CD4-positive, alpha-beta T cell treated with Interleukin-4 for 1 hour (primary cell): Measurements from ENCODE around the gene APC2.

ENCODE experiments used
- DNase-seq, 2 donors: peaks; one replicate each; pipeline ENCODE4 v3.0.0-alpha.2; 2020 to 2022

Gene APC2

DNA sequence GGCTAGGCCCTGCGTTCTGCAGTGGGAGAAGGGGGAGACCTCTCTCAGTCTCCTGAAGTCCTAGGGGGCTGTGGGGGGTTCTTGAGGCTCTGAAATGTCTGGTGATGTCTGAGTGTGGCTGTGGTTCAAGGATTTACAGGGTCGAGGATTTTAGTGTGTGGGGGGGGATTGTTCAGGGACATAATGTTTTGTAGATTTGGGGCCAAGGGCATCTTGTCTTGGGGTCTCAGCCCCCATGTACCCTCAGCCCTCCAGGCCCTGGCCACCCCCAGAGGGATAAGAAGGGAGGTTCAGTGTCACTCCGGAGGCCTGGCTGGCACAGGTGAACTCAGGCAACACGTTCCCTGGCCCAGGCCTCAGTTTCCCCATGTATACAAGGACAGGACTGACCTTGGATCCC, 2.4 kb upstream of the APC2 start:
- DNase-seq, result no peak

DNA sequence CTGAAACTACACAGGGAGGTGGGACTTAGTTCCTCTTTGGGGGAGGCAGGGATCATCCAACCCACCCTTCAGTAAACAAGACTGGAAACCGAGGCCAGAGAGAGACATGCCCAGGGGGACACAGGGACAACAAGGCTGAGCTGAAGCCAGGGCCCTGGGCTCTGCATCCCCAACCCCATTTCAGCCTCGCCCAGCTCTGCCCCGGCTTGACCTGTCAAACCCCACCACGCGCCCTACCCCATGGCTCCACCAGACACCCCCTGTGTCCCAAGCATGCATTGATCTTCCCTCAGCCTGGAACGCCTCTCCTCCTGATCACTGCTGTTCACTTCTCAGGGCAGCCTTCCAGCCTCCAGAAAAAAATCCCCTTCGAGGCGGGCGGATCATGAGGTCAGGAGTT, 2.0 kb upstream of the APC2 start:
- no peak for DNase-seq

DNA sequence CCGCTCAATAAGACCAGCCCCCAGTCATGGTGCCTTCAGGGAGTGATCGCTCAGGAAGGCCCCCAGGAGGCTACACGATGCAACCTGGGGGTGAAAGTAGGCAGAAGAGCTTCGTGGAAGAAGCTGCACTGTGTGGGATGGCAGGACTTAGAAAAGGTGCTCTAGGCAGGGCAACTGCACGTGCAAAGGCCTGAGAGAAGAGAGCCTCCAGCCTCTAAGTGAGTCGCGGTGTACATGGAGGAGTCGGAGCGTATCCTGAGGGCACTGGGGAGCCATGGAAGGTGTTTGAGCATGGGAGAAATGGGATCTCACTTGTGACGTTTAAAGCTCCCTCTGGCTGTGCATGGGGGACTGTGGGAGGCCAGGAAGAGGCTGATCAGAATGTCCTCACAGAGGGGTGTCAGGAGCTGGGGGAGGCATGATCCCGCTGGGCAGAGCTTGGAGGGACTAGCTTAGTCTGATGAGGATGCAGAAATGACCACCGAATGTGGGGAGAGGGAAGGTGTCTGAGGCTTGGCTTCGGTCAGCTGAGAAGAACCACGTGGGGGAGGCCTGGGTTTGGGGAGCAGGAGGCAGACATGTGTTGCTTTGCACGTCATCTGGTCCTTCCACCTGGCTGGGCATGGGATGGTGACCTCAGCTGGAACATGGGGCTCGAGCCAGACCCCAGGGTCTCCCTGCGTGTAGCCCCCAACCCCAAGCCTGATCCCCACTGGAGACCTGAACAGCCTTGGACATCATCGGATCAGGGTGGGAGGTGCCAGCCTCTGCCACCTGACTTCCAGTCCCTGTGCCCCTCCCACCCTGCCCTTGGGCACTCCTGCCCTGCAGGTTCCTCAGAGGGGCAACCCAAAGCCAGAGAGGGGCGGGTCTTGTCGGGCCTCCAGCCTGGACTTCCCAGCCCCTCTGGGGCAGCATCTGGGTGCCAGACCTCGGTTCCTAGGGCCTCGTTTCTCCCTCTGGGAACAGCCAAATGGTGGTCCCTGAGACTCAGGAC, 1.1 kb downstream of the APC2 start:
- DNase-seq, result no peak

DNA sequence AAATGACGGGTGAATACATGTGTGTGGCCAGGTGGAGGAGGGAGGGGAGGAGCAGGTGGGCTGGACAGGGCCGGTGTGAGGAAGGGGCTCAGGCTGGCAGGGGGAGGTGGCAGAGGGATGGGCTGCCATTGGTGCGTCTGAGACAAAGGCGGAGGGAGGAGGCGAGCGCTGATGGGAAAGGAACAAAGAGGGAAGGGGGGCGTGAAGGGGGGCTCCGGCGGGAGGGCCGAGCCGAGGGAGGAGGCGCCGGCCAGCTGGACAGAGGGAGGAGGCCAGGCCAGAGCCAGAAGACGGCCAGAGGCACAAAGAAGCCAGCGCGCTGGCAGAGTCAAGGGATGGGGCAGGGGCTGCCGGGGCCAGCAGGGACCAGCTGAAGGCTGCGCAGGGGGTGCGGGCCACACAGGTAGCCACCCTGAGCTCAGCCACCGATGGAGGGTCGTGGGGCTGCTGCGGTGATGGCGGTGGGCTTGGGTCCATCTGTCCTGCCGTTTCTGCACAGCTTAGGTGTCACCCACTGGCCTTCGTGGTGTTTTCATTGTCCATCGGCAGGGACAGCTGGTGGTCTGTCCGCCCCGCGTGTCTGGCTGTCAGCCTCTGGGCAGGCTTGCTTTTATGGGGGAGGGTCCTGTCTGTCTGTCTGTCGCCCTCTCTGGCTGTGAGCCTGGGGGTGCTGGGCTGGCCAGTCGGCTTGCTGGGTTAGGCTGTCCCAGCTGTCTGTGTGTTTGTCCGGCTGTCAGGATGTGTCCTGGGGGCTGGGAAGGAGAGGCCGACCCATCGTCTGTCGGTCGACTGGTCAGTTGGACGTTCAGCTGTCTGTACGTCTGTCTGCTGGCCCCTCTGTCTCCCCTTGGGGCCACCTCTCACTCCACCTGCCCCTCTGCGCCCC, 2.2 kb downstream of the APC2 start:
- DNase-seq, result no peak

DNA sequence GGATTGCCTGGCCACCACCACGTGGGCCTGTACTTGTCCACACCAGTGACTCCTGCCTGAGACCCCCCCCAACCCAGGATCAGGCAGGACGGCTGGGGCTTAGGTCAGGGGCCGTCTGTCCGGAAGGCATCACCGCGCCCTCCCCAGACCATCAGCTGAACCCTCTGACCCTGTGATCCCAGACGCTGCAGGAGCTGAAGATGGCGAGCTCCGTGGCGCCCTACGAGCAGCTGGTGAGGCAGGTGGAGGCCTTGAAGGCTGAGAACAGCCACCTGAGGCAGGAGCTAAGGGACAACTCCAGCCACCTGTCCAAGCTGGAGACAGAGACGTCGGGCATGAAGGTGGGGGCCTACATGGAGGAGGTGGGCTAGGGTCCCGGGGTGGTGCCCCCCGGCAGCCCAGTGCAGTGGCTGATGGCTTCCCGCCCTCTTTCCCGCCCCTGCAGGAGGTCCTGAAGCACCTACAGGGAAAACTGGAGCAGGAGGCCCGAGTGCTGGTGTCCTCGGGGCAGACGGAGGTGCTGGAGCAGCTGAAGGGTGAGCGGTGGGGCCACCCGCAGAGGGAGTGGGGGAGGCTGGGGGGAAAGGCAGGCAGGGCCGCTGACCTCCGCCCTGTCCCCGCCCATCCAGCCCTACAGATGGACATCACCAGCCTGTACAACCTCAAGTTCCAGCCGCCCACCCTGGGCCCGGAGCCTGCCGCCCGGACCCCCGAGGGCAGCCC, 3.0 kb downstream of the APC2 start:
- no peak for DNase-seq

DNA sequence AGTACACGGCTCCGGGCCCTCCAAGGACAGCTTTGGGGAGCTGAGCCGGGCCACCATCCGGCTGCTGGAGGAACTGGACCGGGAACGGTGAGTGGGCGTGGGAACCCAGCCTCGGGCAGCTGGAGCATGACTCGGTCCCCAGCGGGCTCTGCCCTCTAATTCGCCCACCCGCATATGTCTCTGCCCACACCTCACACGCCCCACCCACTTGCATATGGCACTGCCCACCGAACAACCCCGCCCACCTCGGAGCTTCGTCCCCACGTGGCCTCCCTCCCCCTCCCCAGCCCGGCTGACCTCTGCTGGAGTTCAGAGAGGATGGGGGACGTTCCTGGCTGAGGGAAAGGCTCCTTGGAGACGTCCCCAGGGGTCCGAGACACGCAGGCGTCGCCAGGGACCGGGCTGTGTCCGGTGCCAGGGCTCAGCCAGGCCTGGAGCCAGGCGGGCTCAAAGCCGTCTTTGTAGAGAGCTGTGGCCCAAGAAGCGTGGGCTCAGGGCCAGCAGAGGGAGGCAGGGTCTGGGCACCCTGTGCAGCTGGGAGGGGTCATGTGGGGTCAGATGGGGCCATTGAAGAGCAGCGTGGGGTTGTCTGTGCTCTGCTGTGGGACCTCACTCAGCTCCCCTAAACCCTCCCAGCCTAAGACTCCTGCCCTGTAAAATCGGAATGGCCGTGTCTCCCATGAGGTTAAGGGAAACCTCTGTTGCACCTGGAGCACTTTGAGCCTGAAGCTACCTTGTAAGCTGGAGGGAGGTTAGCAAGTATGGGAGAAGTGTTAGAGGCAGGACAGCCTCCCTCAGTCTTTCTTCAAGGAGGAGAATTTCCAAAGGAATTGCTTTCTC, 3.8 kb downstream of the APC2 start:
- DNase-seq, result no peak

DNA sequence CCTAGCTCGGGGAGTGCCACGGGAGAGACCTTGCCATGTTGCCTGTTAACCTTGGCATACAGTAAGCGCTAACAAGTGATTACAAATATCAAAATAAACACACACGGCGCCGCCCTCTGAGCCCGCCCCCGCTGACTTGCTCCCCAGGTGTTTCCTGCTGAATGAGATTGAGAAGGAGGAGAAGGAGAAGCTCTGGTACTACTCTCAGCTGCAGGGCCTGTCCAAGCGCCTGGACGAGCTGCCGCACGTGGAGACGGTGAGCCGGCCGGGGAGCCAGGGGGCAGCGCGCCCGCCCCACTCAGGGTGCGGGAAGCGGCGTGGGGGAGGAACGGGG, 5.0 kb downstream of the APC2 start:
- no peak for DNase-seq

DNA sequence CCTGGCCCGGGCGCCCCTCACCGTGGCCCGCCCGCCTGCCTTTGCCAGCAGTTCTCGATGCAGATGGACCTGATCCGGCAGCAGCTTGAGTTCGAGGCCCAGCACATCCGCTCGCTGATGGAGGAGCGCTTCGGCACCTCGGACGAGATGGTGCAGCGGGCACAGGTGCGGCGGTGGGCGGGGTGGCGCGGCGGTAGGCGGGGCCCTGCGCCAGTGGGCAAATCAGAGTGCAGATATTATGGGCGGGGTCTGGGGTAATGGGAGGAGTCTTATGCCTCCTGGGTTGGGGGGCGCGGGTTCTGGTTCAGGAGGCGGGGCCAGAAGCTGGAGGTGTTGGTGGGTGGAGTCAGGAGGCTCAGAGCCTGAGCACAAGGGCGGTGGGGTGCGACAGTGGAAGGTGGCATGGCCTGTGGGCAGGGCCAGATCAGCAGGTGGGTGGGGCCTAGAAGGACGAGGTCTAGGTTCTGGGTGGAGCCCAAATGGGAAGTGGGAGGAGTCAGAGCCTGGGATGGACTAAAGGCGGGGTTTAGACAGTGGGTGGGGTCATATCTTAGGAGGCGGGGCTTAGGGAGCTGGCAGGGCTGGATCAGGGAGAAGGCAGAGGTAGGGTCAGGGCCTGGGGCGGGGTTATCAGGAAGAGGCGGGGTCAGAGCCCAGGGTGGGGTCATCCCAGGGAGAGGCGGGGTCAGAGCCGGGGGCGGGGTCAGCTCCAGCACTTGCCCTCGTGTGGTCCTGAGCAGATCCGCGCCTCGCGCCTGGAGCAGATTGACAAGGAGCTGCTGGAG, 5.6 kb downstream of the APC2 start:
- DNase-seq, result peak; percentile 69 to 70

DNA sequence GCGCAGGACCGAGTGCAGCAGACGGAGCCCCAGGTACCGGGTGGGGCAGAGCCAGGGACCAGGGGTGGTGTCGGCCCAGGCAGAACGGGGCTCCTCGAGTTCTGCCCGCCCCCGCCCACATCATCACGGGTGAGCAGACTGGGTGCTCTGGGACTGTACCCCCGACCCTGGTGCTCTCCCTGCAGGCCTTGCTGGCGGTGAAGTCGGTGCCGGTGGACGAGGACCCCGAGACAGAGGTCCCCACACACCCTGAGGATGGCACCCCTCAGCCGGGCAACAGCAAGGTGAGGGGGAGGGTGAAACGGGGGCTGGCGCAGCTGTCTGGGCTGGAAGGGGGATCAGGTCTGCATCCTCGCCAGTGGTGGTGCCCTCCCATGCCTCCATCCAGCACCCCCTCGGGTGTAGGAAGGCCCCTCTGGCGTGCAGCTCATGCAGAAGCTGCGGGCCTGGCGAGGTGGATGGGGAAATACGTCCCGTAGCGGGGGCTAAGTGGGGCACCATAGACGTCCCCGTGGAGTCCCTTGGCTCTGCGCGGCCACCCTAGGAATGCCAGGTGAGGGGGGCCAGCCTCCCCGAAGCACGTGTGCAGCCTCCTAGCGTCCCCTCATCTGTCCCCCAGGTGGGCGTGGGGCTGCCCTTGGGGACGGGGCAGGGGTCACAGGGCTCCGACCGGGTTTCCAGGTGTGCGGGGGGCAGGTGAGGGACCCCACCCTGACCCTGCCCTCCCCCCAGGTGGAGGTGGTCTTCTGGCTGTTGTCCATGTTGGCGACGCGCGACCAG, 6.4 kb downstream of the APC2 start:
- no peak for DNase-seq

DNA sequence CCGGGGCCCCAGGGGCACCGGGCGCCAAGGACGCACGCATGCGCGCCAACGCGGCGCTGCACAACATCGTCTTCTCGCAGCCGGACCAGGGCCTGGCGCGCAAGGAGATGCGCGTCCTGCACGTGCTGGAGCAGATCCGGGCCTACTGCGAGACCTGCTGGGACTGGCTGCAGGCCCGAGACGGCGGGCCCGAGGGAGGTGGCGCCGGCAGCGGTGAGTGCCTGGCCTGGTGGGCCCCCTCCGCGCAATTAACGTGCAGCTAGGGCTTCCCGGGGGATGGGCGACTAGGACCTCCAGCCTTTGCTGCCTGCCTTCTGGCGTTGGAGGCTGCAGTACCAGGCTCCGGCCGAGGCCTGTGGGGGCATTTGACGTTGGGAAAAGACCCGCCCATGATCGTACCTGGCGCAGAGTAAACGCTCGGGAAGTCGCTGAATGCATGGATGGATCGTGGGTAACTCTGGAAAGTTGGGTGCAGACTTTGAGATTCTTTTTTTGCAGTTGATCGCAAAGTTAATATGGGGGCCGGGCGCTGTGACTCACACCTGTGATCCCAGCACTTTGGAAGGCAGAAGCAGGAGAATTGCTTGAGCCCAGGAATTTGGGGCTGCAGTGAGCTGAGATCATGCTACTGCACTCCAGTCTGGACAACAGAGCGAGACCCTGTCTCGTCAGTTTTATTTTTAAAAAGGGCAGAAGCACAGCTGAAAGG, 7.3 kb downstream of the APC2 start:
- no peak for DNase-seq

DNA sequence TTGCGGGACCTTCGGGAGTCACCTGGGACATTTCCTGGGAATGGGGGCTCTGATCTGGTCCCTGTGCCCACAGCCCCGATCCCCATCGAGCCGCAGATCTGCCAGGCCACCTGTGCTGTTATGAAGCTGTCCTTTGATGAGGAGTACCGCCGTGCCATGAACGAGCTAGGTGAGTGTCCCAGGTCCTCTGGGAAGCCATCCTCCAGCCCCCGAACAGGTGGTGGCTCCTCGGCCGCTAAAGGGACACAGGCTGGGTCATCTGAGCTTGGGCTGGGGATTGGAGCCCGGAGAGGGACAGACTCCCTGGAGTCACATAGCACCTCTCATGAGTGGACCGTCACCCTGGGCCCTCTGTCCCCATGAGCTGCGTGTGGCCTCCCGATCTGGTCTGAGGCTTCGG, 8.0 kb downstream of the APC2 start:
- no peak for DNase-seq

DNA sequence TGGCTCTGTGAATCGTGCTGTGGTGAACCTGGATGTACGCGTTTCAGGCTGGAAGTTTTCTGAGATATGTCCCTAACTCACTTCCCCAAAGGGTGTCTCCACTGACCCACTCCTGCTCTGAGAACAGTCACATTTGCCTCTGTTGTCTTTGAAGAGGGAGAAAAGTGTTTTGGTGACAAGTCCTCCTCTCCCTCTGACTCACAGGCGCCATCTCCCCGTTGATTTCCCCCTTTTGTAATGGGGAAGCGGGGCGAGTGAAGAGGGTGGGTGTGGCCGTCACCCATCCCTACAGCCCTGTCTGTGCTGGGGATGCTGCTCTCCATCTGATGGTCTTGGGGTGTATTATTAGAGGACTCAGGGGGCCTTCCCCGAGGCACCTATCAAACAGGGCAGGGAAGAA, 9.6 kb downstream of the APC2 start:
- DNase-seq, result peak in 1 of 2 donors; percentile 27

DNA sequence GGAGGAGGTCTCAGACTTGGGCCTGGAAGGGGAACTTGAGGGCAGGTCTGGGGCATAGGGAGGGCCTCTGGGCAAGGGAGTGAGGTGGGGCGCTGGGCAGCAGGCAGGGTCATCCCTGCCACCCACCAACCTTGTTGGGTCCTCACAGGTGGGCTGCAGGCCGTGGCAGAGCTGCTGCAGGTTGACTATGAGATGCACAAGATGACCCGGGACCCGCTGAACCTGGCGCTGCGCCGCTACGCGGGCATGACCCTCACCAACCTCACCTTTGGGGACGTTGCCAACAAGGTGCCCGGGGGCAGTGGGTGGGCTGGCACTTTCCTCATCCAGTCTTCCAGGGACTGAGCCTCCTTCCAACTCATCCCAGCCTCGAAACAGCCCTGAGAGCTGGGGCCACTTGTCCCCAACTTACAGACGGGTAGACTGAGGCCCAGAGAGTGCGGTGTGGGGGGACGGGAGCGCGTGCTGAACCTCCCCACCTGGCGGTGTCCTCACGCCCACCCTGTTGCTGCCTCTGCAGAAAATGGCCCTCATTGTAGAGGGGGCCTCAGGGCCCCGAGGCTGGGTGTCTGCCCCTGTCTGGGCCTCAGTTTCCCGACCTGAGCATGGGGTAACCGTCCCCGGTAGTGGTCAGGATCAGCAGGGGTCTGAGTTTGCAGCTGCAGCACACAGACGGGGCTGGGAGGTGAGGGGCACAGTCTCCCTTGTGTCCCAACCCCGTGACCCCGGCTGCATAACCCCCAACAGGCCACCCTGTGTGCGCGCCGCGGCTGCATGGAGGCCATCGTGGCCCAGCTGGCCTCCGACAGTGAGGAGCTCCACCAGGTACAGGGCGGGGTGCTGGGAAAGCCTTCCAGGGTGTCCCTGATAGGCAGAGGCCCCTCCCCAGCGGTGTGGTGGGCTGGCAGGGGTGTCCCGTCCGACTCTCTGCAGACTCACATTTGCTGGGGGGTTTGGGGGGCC, 10.4 kb downstream of the APC2 start:
- no peak for DNase-seq

DNA sequence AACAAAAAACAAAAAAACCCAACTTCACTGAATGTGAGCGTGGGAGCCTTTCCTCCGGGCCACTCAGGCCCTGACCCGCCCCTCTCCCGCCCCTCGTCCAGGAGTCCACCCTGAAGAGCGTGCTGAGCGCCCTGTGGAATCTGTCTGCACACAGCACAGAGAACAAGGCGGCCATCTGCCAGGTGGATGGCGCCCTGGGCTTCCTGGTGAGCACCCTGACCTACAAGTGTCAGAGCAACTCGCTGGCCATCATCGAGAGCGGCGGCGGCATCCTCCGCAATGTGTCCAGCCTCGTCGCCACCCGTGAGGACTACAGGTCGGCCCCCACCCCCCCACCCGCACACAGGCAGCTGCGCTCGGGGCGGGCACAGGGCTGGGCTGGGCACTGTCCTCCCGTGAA, 11.9 kb downstream of the APC2 start:
- DNase-seq, result no peak

DNA sequence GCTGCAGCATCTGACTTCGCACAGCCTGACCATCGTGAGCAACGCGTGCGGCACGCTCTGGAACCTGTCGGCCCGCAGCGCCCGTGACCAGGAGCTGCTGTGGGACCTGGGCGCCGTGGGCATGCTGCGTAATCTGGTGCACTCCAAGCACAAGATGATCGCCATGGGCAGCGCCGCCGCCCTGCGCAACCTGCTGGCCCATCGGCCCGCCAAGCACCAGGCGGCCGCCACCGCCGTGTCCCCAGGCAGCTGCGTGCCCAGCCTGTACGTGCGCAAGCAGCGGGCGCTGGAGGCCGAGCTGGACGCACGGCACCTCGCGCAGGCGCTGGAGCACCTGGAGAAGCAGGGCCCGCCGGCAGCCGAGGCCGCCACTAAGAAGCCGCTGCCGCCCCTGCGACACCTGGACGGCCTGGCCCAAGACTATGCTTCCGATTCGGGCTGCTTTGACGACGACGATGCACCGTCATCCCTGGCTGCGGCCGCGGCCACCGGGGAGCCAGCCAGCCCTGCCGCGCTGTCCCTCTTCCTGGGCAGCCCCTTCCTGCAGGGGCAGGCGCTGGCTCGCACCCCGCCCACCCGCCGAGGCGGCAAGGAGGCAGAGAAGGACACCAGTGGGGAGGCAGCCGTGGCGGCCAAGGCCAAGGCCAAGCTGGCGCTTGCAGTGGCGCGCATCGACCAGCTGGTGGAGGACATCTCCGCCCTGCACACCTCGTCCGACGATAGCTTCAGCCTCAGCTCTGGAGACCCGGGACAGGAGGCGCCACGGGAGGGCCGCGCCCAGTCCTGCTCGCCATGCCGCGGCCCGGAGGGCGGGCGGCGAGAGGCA, 15.5 kb downstream of the APC2 start:
- DNase-seq, result peak; percentile 30 to 39

DNA sequence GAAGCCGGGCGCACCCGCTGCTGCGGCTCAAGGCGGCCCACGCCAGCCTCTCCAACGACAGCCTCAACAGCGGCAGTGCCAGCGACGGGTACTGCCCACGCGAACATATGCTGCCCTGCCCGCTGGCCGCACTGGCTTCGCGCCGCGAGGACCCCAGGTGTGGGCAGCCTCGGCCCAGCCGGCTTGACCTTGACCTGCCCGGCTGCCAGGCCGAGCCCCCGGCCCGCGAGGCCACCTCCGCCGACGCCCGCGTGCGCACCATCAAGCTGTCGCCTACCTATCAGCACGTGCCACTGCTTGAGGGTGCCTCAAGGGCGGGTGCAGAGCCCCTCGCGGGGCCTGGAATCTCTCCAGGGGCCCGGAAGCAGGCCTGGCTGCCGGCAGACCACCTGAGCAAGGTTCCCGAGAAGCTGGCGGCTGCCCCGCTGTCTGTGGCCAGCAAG, 16.1 kb downstream of the APC2 start:
- no peak for DNase-seq

DNA sequence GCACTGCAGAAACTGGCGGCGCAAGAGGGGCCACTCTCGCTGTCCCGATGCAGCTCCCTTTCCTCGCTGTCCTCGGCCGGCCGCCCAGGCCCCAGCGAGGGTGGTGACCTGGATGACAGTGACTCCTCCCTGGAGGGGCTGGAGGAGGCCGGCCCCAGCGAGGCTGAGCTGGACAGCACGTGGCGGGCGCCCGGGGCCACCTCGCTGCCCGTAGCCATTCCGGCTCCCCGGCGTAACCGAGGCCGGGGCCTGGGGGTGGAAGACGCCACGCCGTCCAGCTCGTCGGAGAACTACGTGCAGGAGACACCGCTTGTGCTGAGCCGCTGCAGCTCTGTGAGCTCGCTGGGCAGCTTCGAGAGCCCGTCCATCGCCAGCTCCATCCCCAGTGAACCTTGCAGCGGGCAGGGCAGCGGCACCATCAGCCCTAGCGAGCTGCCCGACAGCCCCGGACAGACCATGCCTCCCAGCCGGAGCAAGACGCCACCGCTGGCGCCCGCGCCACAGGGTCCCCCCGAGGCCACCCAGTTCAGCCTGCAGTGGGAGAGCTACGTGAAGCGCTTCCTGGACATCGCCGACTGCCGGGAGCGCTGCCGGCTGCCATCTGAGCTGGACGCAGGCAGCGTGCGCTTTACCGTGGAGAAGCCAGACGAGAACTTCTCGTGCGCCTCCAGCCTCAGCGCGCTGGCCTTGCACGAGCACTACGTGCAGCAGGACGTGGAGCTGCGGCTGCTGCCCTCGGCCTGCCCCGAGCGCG, 16.7 kb downstream of the APC2 start:
- DNase-seq, result no peak
